KMS-11 (cell line): Measurements from ENCODE around the gene GLRA1.

Experiments
- H2AFZ ChIP-seq: fragments of 200-600 bp; sonication (generic); 2 replicates; pipeline ENCODE4 v1.6.1; 2016; ENCODE audit warnings: antibody characterized with exemption, mixed run types, low read depth
- H3K27ac ChIP-seq: fragments of 200-600 bp; sonication (generic); 2 replicates; pipeline ENCODE4 v1.6.1; 2016; ENCODE audit warnings: mild to moderate bottlenecking, mixed run types
- H3K27me3 ChIP-seq: fragments of 200-600 bp; sonication (generic); 2 replicates; pipeline ENCODE4 v1.6.1; 2017; ENCODE audit warnings: mild to moderate bottlenecking, low read depth, mixed run types, moderate library complexity; ENCODE audit not compliant: insufficient read depth
- H3K36me3 ChIP-seq: fragments of 200-600 bp; sonication (generic); 2 replicates; pipeline ENCODE4 v1.6.1; 2017; ENCODE audit warnings: mild to moderate bottlenecking, mixed run types; ENCODE audit not compliant: insufficient read depth
- H3K4me1 ChIP-seq: fragments of 200-600 bp; sonication (generic); 2 replicates; pipeline ENCODE4 v1.6.1; 2016; ENCODE audit warnings: mild to moderate bottlenecking, low read depth, mixed run types; ENCODE audit not compliant: poor library complexity, severe bottlenecking
- H3K4me2 ChIP-seq: fragments of 200-600 bp; sonication (generic); 2 replicates; pipeline ENCODE4 v1.7.0; 2016; ENCODE audit warnings: mild to moderate bottlenecking, mixed run types
- H3K4me3 ChIP-seq: fragments of 200-600 bp; sonication (generic); IDR thresholded peaks from 2 replicates; pipeline ENCODE4 v1.6.1; 2017; ENCODE audit warnings: low read depth, low read length, mixed read lengths; ENCODE audit not compliant: insufficient read depth
- H3K79me2 ChIP-seq: fragments of 200-600 bp; sonication (generic); 2 replicates; pipeline ENCODE4 v1.6.1; 2016; ENCODE audit warnings: low read depth, mixed run types; ENCODE audit not compliant: insufficient read depth
- H3K9ac ChIP-seq: fragments of 200-600 bp; sonication (generic); 2 replicates; pipeline ENCODE4 v1.6.1; 2016; ENCODE audit warnings: mild to moderate bottlenecking, mixed run types
- H4K20me1 ChIP-seq: fragments of 200-600 bp; sonication (generic); 2 replicates; pipeline ENCODE4 v1.6.1; 2016; ENCODE audit warnings: mild to moderate bottlenecking, mixed run types; ENCODE audit not compliant: insufficient read depth
- TF ChIP-seq, protein P1 (sequence below): fragments of 200-600 bp; sonication (generic); conservative IDR thresholded peaks from 2 replicates; pipeline ENCODE4 v1.6.1; 2017; ENCODE audit warnings: low read depth, mild to moderate bottlenecking, antibody characterized with exemption, low read length, moderate library complexity, mixed read lengths

GLRA1 gene

DNA sequence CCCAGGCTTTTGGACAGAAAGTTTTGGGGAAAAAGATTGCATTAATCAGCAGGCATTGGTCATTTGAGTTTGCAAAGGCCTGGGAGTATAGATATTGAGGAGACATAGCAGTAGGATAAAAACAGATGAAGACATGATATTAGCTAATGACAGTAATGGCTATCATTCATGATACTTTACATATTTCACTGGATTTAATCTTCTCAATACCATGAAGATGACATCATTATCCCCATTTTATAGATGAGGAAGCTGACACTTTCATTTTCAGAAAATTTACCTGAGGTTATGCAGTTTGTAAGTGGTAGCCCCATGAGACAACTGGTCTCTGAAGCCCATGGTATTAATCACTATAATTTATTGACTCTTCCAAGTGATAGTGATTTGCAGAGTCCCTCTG lies 23.0 kb downstream of the GLRA1 start:
- TF ChIP-seq, protein P1, sequence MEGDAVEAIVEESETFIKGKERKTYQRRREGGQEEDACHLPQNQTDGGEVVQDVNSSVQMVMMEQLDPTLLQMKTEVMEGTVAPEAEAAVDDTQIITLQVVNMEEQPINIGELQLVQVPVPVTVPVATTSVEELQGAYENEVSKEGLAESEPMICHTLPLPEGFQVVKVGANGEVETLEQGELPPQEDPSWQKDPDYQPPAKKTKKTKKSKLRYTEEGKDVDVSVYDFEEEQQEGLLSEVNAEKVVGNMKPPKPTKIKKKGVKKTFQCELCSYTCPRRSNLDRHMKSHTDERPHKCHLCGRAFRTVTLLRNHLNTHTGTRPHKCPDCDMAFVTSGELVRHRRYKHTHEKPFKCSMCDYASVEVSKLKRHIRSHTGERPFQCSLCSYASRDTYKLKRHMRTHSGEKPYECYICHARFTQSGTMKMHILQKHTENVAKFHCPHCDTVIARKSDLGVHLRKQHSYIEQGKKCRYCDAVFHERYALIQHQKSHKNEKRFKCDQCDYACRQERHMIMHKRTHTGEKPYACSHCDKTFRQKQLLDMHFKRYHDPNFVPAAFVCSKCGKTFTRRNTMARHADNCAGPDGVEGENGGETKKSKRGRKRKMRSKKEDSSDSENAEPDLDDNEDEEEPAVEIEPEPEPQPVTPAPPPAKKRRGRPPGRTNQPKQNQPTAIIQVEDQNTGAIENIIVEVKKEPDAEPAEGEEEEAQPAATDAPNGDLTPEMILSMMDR: no peak
- Histone ChIP-seq H3K79me2 (no peaks in the 10 kb centered on the region), H3K36me3 (no peaks in the 10 kb centered on the region), H3K4me1 (no peaks in the 10 kb centered on the region), H3K27ac (no peak overlapping the region), H3K4me3 (no peak overlapping the region), H4K20me1 (no peaks in the 10 kb centered on the region), H3K4me2 (no peak overlapping the region), H3K9ac (no peak overlapping the region), H2AFZ (no peak overlapping the region), H3K27me3 (no peaks in the 10 kb centered on the region)

DNA sequence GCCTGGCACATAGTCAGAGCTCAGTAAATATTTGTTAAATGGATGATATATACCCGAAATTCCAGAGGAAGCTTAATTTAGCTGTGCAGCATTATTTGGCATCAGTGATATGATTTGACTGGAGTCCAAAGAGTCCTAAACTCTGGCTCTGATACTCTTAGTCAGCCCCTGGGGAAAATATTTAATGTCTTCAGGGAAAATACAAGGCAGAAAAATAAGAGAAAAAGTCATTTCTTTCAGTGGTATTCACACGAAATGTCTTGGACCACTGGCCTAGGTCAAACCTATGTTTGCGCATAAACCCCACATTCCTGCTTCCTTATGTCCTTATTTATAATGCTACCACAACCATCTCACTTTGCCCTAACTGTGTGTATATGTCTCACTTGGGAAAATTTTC lies 23.8 kb downstream of the GLRA1 start:
- Histone ChIP-seq H3K4me3 (no peak overlapping the region), H3K4me2 (no peak overlapping the region), H4K20me1 (no peaks in the 10 kb centered on the region), H3K27ac (no peak overlapping the region), H3K79me2 (no peaks in the 10 kb centered on the region), H3K36me3 (no peaks in the 10 kb centered on the region), H3K9ac (no peak overlapping the region), H3K4me1 (no peaks in the 10 kb centered on the region), H2AFZ (no peak overlapping the region), H3K27me3 (no peaks in the 10 kb centered on the region)
- TF ChIP-seq, protein P1: no peak

DNA sequence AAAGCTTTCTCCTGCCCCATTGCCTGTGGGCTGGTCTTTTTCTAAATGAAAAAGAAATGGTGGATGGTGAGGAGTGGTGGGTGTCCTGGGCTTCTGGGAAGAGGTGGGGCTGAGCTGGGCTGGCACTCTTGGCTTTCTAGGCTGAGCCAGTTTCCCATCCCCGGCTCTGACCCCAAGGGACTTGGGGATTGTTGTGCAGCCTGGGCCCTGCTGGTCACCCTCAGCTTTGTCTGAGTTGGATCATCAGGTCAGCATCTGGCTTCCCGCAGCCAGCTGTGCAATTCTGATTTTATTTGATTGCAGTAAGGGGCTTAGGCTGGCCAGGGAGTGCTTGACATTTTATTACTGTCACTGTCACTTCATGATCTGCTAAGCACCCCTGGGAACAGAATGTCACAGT lies 25.3 kb downstream of the GLRA1 start:
- Histone ChIP-seq H3K79me2 (no peaks in the 10 kb centered on the region), H3K9ac (no peak overlapping the region), H3K4me2 (no peak overlapping the region), H3K4me3 (no peak overlapping the region), H3K27me3 (no peaks in the 10 kb centered on the region), H4K20me1 (no peaks in the 10 kb centered on the region), H3K27ac (no peak overlapping the region), H3K36me3 (no peaks in the 10 kb centered on the region), H3K4me1 (no peaks in the 10 kb centered on the region), H2AFZ (no peak overlapping the region)
- TF ChIP-seq, protein P1: no peak

- H3K4me3 ChIP-seq: no peak overlapping the region
- no peak overlapping the region for H3K27ac ChIP-seq
- no peaks in the 10 kb centered on the region for H3K79me2 ChIP-seq
- H3K27me3 ChIP-seq: no peaks in the 10 kb centered on the region
- TF ChIP-seq, protein P1: no peak
- no peak overlapping the region for H3K4me2 ChIP-seq
- H2AFZ ChIP-seq: no peak overlapping the region
- H3K9ac ChIP-seq: no peak overlapping the region
- no peaks in the 10 kb centered on the region for H3K36me3 ChIP-seq
- no peaks in the 10 kb centered on the region for H3K4me1 ChIP-seq
- H4K20me1 ChIP-seq: no peaks in the 10 kb centered on the region
Observed at GRCh38 chr5:151897896-151898295, 26.8 kb downstream of the GLRA1 start.
